NCI-H2171 (cell line): Measurements from ENCODE around the gene TANC1.

Source experiments
- DNase-seq: peaks from one replicate; lab custom pipeline; 2025; lab: John Stamatoyannopoulos, UW

TANC1 gene

GRCh38 chr2:159225025-159226016, 256.9 kb downstream of the TANC1 start:
- DNase-seq: no peak

GRCh38 chr2:159226059-159226461, 257.6 kb downstream of the TANC1 start:
- no peak for DNase-seq

GRCh38 chr2:159226608-159227385, 258.4 kb downstream of the TANC1 start:
- no peak for DNase-seq

- DNase-seq: no peak
Measured at GRCh38 chr2:159227467-159227866, 259.0 kb downstream of the TANC1 start.

GRCh38 chr2:159228081-159228581, 259.7 kb downstream of the TANC1 start:
- no peak for DNase-seq

- DNase-seq: no peak
Measured at GRCh38 chr2:159229476-159230144, 261.2 kb downstream of the TANC1 start.

- DNase-seq: no peak
Measured at GRCh38 chr2:159230145-159230877, 261.9 kb downstream of the TANC1 start.

GRCh38 chr2:159232456-159233170, 264.2 kb downstream of the TANC1 start:
- no peak for DNase-seq

GRCh38 chr2:159234868-159235267, 266.4 kb downstream of the TANC1 start:
- DNase-seq: no peak

GRCh38 chr2:159243529-159243928, 275.1 kb downstream of the TANC1 start:
- no peak for DNase-seq

- no peak for DNase-seq
Measured at GRCh38 chr2:159246325-159246988, 278.0 kb downstream of the TANC1 start.

GRCh38 chr2:159249990-159250715, 281.7 kb downstream of the TANC1 start:
- DNase-seq: peak; percentile 4

GRCh38 chr2:159251296-159252173, 283.1 kb downstream of the TANC1 start:
- DNase-seq: no peak

GRCh38 chr2:159252905-159253304, 284.5 kb downstream of the TANC1 start:
- no peak for DNase-seq

GRCh38 chr2:159256159-159256558, 287.7 kb downstream of the TANC1 start:
- no peak for DNase-seq

GRCh38 chr2:159262226-159262625, 293.8 kb downstream of the TANC1 start:
- no peak for DNase-seq

GRCh38 chr2:159262904-159263303, 294.5 kb downstream of the TANC1 start:
- DNase-seq: no peak

GRCh38 chr2:159265171-159265576, 296.7 kb downstream of the TANC1 start:
- DNase-seq: no peak
